Stimulated activated CD4-positive, alpha-beta T cell treated with anti-CD3 and anti-CD28 coated beads, Interleukin-1b, Interleukin-23, amount 100 ng/mL, for 1 hour (primary cell): ENCODE measurements around the gene PARN.
"Not testable (repeated sequence)": the region's sequence is repeated elsewhere in the genome, so short reads cannot be mapped to it uniquely, and the experiment has no call there.

Experiments used
- DNase-seq, 2 donors: peaks; one replicate each; pipeline ENCODE4 v3.0.0-alpha.2; 2020; ENCODE audit warnings: low read depth in 2 of 2

The PARN gene

GRCh38 chr16:14437426-14437825 lies 192.6 kb downstream of the PARN start:
- DNase-seq, result no peak

DNA sequence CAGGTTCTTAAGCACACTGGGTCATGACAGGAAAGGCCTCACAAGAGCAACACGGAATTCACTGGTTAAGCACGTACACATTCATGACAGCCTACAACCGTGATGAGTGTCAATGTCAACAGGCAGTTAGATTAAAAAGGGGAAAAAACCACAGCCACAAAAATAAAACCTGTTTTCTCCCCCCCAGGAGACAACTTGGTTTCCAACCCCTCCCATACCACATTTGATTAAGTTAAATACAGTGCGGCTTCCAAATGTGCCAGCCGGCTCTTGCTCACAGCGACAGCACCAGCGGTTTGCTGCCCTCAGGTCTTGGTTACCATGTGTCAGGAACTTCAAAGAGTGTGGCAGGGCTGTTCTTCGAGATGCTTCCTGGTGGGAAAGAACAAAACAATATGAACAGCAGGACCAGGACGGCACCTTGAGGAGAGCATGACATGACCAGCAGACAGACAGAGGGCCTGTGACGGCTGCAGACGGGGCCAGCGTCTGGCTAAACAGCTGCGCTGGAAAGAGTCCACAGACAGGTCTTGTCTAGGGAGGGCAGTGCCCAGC lies 193.6 kb downstream of the PARN start:
- DNase-seq, result no peak

- DNase-seq, result no peak
These were observed 195.2 kb downstream of the PARN start for GRCh38 chr16:14434860-14435259.

- not testable (repeated sequence) for DNase-seq
These were observed 201.0 kb downstream of the PARN start for GRCh38 chr16:14428971-14429637.

- no peak for DNase-seq
These were observed 202.0 kb downstream of the PARN start for GRCh38 chr16:14428043-14428442.

DNA sequence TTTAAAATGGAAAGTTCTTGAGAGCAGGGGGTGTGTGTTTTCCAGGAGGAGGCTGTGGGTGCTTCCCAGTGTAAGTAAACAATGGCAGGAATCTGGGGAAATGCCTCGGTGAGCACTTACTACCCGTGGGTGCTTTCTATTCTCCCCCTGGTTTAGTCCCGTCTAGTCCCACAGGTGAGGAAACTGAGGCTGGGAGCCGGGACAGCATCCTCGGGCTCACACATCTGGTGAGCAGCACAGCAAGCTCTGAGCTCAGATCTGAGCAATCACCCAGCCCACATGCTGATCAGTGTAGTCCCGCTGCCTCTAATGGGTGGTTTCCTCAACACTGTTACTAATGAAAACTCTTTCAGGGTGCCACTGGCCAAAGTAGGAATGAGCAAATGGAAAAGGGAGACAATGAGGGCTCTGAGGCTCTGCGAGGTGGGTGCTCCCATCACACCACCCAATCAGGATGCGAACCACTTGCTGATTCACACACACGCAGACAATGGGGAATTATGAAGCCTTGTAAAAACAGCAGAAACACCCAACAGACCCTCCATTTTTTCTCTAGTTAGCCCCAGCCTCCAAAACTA lies 202.6 kb downstream of the PARN start:
- DNase-seq, result no peak

GRCh38 chr16:14424595-14424994 lies 205.5 kb downstream of the PARN start:
- no peak for DNase-seq

GRCh38 chr16:14423344-14423743 lies 206.7 kb downstream of the PARN start:
- DNase-seq, result no peak

DNA sequence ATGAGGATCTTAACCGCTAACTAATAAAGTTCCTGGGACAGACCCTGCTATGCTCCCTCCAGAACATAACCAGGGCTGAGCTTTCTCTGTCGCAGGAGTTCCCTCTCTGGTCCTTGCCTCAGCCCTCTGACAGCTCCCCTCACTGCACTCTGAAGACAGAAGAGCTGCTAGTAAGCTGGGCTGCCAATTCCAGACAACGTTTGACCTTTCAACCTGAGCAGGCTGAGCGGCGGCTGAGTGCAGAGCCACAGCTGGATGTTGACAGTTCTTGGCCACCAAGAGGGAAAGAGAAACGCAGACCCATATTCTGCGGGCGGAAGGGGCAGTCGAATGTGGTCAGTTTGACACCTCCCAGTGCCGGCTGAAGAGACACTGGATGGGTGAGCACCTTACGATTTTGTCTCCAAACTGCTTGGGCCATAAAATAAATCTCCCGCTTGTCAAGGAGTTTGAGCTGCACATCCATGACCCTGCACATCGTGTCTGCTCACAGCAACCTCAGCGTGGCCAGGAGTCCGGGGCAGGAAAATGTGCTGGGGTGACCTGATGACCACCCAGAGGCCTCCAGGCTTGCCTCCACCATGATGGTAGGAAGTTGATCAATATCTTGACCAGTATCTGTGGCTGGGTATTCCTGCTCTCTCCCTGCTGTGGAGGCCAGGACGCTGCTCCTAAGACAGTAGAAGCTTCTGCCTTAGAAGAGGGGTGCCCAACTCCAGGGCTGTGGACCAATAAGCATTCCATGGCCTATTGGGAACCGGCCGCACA lies 209.2 kb downstream of the PARN start:
- no peak for DNase-seq

- not testable (repeated sequence) for DNase-seq
These were observed 209.8 kb downstream of the PARN start for GRCh38 chr16:14420243-14420642.

DNA sequence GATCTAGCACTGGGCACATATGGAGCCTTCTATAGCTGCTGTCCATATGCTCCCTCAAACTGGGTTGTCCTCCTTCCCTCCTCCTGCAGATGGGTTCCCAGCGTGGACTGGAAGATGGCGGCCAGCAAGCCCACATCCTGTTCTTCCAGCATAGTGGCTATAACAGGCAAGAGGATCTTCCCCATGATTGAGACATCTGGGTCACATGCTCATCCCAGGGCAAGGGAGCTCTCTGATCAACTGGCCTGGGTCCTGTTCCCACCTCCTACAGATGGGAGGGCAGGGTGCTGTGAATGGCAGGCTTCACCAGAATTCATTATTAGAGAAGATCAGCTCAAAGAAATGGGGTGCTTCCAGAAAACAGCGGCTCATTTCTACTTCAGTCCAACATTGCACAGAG lies 210.2 kb downstream of the PARN start:
- DNase-seq, result no peak

GRCh38 chr16:14418795-14419225 lies 211.2 kb downstream of the PARN start:
- DNase-seq, result no peak

- no peak for DNase-seq
These were observed 213.9 kb downstream of the PARN start for GRCh38 chr16:14416184-14416583.

GRCh38 chr16:14415291-14415690 lies 214.8 kb downstream of the PARN start:
- DNase-seq, result no peak

DNA sequence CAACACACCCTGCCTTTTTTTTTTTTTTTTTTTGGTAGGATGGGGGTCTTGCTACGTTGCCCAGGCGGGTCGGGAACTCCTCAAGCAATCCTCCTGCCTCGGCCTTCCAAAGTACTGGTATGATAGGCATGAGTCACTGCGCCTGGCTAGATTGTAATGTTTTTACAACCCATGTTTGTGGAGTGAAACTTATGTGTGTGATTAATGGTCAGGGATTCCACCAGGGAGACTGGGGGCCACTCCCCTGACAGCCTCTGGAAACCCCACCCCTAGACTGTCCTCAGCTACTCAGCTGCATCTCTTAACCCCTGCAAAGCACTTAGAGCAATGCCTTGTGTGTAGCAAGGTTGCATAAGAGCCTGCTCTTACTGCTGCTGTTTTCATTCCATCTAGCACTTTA lies 220.5 kb downstream of the PARN start:
- no peak for DNase-seq

- DNase-seq, result no peak
These were observed 222.2 kb downstream of the PARN start for GRCh38 chr16:14407786-14408399.

- DNase-seq, result no peak
These were observed 224.2 kb downstream of the PARN start for GRCh38 chr16:14405611-14406537.

- not testable (repeated sequence) for DNase-seq
These were observed 227.1 kb downstream of the PARN start for GRCh38 chr16:14403001-14403389.

GRCh38 chr16:14402114-14403000 lies 227.7 kb downstream of the PARN start:
- not testable (repeated sequence) for DNase-seq

- not testable (repeated sequence) for DNase-seq
These were observed 228.4 kb downstream of the PARN start for GRCh38 chr16:14401711-14402061.
